Skin epidermis (tissue), 12 donors: Measurements from ENCODE around the gene AIFM2.
"Not testable (repeated sequence)": the region's sequence is repeated elsewhere in the genome, so short reads cannot be mapped to it uniquely, and the experiment has no call there.

Experiments used
- H3K27ac ChIP-seq, 21 experiments: fragments of 200-600 bp; sonication (generic) in 11 of 21; one replicate each; pipeline ENCODE4 v1.5.0; 2020; ENCODE audit warnings: mild to moderate bottlenecking in 3 of 21, inconsistent platforms in 2 of 21, moderate library complexity in 2 of 21
- H3K4me3 ChIP-seq, 7 experiments: fragments of 200-600 bp; sonication (generic) in 2 of 7; one replicate each; pipeline ENCODE4 v1.5.0; 2020; ENCODE audit warnings: inconsistent platforms in 2 of 7, mild to moderate bottlenecking in 2 of 7, moderate library complexity in 1 of 7

AIFM2 gene

DNA sequence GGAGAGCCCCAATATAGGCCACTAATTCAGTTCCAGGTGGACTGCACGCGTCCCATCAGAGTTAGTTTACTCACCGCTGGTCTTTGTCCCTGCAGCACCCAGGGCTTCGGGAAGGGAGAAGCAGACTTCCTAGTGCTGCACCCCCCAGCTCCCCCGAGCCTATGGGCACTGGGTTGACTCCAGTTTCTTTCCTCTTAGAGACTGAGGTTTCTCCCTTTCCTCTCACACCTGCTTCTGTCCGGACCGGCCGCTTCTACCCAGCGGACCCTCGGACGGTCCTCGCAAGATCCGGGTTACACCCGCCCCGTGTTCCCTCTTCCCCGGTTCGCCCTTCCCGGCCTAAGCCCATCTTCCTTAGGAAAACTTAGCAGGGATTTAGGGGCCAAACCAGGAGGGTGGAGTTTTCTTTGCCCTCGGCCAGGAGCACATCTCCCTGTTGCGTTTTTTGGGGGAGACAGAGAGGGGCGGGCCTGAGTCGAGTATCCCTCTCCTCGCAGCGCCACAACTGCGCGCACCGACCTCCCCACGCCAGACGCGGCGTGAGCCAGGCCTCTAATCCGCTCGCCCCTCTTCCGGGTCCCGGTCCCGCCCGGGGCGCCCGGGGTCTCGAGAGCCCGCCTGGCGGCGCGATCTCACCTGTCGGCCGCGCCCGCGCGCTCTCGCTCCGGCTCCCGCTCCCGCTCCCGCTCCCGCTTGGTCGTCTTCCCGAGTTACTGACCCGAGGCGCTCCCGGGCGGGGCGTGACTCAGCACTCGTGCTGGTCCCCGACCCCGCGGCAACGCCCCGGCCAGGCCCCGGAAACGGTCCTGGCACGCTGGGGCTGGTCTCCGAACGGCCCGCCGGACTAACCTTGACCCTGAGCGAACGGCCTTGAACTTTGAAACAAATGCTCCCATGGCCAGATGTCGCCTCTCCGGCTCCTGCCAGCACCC, at the start of gene AIFM2:
TSS of gene AIFM2 (minus strand) at position 728 of the 932 bp plus-strand sequence. CDS start 8,741 bp downstream, outside the sequence.
- H3K27ac ChIP-seq: peak within 1 kb of the TSS in 20 of 21 experiments; percentile 22 to 91 (median 76)
- peak within 1 kb of the TSS; percentile 34 to 69 (median 57) for H3K4me3 ChIP-seq

DNA sequence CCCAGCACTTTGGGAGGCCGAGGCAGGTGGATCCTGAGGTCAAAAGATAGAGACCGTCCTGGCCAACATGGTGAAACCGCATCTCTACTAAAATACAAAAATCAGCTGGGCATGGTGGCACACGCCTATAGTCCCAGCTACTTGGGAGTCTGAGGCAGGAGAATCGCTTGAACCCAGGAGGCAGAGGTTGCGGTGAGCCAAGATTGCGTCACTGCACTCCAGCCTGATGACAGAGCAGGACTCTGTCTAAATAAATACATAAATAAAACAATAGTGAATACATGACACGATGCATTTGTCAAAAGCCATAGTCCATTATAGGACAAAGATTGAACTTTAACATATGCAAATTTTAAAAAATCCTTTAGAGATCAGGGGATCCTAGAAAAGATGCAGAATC, 46.6 kb upstream of the AIFM2 start:
- not testable (repeated sequence) for H3K27ac ChIP-seq, H3K4me3 ChIP-seq

DNA sequence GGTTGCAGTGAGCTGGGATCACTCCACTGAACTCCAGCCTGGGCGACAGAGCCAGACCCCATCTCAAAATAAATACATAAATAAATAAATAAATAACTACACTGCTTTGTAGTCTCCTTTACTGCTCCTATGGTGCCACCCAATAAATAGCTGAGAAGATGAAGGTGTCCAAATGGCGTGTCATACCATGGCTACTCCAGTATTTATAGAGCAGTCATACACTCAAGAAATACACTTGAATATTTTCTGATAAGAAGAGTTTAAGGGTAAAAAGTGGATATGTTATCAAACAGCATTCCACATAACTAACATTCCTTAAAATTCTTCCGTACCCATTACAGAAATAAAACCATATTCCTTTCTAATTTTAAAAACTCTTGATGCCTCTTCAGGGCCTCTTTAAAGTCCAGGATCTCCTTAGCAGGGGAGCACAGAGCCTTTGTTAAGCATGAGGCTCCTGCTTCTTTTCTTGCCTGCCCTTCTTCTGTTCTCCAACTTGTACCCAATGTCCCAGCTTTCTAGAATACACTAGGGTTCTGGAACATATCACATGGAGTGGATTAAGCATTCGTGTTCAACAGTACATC, 45.6 kb upstream of the AIFM2 start:
- Histone ChIP-seq H3K27ac (no peak overlapping the region), H3K4me3 (no peak overlapping the region)

DNA sequence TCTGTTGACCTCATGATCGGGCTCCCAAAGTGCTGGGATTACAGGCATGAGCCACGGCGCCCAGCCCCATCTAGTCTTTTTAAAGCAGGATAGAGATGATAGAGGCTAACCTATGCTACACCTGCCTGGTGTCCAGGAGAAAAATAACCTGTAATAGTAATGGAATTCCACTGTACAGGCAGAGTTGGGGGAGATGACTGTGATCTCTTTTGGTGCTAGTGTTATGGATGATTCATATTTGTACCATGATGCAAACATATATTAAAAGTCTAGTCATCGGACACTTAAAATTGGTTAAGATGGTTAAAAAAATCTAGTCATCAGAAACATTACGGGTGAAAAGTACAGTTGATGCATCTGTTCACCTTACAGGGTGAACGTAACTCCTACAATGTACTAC, 43.8 kb upstream of the AIFM2 start:
- no peak overlapping the region for H3K27ac ChIP-seq
- H3K4me3 ChIP-seq: no peak overlapping the region

DNA sequence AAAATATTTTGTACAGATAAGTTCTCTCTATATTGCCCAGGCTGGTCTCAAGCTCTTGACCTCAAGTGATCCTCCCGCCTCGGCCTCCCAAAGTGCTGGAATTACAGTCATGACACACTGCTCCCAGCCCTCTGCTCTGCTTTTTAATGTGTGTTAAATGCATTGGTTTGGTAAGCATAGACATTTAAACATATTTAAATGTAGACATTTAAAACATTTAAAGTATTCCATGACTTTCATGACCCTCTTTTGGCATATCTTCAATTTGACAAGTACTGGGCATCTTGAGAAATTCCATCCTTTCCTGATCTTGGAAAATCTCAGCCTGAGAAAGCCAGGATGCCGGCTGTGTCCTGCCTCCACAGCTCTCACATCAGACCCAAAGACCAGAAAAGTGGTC, 42.9 kb upstream of the AIFM2 start:
- no peak overlapping the region for H3K4me3 ChIP-seq
- H3K27ac ChIP-seq: no peak overlapping the region

DNA sequence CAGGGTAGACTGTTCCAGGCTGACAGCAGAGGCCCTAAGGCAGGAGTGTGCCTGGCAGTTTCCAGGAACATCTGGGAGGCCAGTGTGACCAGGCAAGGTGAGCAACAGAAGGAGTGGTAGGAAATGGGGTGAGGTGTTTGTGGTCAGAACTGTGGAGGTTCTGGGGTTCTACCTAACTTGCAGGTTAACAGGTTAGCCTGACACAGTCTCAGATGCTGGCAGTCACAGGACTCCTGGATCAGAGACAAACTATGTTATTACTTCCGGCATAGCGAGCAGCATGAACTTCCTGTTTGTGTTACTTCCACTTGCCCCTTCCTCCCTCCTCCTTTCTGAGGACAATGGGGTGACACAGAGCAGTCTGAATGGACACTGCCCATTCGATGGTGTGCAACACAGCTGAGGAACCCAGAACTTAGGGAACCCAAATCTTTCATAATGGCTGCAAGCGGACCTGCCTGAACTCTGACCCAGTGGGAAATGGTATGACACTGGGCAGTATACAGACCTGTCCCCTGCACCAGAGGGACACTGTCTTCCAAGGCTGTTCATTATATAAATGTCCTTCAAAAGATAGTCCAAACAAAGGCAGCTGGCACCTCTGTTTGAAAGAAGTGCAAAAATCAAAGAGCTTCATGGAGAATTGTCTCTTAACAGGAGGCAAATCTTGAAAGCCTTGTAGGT, 41.6 kb upstream of the AIFM2 start:
- H3K27ac ChIP-seq: peak overlapping the region in 11 of 21 experiments; percentile 16 to 71 (median 39)
- no peak overlapping the region for H3K4me3 ChIP-seq

DNA sequence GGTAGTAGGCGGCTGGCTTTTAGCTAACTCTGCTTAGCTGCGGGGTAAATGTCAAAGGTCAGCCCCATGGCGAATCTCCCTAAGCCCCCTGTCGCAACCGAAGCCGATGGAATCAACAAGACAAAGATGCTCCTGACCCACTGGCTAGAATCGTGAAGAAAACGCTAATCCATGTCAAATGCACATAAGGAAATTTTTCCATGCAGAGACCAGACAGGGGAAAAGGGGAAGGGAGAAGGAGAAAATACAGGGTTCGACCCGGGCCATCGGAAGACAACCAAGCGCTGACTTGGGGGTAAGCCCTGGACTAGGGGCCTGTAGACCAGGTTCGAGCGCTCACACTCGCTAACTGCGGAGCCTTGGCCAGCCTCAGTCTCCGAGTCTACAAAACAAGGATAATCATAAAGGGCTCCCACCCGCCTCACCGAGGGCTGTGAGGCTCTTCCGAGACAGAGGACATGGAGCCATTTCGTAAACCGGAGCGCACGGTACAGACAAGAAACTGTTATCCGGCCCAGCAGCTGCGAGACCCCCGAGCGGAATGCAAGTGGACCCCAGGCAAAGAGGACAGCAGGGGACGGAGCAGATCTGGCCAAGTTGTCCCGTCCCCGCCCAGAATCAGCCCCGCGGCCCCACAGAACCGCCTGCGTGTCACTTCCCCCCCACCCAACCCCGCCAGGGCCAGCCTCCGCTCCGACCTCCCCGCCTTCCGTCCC, 37.2 kb upstream of the AIFM2 start:
- Histone ChIP-seq H3K4me3 (peak overlapping the region; percentile 61 to 97 (median 85)), H3K27ac (peak overlapping the region; percentile 68 to 98 (median 93))

DNA sequence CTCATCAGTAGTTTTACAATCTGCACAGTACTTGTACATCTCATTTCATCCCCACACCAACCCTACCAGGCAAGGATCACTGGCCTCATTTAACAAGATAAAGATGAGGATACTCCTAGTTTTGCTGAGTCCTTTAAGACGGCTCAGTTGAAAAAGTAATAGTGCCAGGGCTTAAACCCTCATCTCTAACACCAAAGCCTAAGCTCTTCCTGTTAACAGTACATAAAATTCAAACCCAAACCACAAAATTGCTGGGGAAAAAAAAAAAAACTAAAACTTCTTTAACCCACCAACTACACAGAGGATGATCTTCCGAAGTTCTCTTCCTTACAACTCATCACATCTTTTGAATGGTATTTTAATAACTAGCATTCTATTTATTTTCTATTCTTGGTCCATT, 36.4 kb upstream of the AIFM2 start:
- peak overlapping the region in 12 of 21 experiments; percentile 12 to 98 (median 92) for H3K27ac ChIP-seq
- H3K4me3 ChIP-seq: peak overlapping the region; percentile 61 to 97 (median 85)

DNA sequence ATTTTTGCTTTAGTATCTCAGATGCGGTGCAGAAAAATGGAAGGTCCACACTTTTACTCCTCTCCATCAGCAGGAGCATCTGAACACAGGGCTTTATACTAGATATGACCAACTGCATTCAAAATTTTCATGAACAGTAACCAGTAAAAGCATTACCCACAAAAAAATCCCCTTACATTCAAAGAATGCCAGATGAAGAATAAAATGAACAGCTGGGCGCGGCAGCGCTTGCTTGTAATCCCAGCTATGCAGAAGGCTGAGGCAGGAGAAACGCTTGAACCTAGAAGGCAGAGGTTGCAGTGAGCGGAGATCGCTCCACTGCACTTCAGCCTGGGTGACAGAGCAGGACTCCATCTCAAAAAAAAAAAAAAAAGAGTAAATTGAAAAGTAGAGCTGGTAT, 34.6 kb upstream of the AIFM2 start:
- Histone ChIP-seq H3K27ac (no peak overlapping the region), H3K4me3 (no peak overlapping the region)

DNA sequence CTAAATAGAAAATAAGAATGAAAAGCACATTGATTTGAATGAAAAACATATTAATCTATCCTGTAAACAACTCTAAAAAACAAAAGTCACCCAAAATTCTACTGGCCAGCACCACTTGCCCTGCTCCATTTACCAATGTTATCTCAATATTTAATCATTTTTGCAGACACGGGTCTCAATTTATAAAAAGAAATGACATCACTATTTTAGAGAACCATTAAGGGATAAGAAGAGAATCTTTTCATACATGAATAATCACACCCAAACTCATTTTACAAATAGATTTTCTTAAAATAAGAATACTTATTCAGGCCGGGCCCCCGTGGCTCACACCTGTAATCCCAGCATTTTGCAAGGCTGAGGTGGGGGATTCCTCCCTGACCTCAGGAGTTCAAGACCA, 33.8 kb upstream of the AIFM2 start:
- H3K27ac ChIP-seq: peak overlapping the region in 1 of 21 experiments; percentile 3

DNA sequence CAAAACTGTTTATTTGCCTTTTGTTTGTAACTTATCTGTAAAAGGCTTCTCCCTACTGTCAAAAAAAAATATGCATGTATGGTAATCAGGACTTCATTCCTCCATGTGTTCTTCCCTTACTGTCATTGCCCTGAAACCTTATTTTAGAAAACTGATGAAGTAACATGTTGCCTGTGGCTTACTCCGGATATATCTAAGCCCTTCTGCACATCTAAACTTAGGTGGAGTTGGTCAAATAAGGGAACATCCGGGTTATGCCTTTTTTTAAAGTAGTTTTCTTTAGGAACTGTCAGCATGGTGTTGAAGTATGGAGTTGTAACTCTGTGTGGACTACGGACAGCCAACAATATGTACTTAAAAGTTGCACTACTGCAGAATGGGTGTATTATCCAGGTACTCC, 31.5 kb upstream of the AIFM2 start:
- H3K27ac ChIP-seq: no peak overlapping the region
- no peak overlapping the region for H3K4me3 ChIP-seq

More for the DNA sequence above, 33.8 kb upstream of the AIFM2 start:
- no peak overlapping the region for H3K4me3 ChIP-seq

DNA sequence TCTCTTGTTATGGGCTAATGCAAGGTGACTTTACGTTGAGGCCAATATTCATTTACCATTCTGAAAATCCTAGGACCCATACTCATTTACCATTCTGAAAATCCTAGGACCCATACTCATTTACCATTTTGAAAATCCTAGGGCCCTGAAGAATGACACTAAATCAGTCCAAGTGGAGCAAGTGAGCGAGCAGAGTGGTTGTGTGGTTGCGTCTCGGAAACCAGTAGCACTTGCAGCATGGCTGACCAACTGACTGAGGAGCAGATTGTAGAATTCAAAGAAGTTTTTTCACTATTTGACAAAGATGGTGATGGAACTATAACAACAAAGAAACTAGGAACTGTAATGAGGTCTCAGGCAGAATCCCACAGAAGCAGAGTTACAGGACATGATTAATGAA, 30.8 kb upstream of the AIFM2 start:
- Histone ChIP-seq H3K4me3 (no peak overlapping the region), H3K27ac (no peak overlapping the region)

DNA sequence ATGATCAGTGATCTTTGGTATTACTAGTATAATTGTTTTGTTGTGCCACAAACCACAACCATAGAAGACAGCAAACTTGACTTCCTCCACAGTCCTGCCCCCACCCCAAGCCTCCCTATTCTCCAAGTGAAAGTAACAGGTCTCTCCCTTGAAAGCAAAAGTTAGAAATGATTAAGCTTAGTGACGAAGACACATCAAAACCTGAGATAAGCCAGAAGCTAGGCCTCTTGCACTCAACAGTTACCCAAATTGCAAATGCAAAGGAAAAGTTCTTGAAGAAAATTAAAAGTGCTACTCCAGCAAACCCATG, 30.2 kb upstream of the AIFM2 start:
- H3K4me3 ChIP-seq: no peak overlapping the region
- H3K27ac ChIP-seq: no peak overlapping the region

DNA sequence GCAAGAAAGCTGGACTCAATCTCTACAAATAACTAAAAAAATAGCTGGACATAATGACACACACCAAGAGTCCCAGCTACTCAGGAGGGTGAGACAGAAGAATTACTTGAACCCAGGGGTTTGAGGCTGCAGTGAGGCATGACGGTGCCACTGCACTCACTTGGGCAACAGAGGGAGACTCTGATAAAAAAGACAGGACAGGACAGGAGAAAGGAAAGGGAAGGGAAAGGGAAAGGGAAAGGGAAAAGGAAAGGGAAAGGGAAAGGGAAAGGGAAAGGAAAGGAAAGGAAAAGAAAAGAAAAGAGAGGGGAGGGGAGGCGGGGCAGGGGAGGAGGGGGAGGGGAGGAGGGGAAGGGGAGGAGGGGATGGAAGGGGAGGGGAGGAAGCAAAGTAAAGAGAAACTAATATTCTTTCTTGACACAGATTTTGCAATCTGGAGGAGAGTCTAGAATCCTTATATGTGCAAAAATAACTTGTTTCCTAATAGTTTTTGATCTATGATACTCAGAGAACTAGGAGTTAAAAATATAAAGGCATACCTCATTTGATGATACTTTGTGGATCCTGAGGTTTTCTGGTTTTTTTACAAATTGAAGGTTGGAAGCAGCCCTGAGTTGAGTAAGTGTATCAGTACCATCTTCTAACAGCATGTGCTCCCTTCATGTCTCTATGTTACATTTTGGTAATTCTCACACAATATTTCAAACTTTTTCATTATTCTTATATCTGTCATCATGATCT, 29.7 kb upstream of the AIFM2 start:
- H3K27ac ChIP-seq: no peak overlapping the region

DNA sequence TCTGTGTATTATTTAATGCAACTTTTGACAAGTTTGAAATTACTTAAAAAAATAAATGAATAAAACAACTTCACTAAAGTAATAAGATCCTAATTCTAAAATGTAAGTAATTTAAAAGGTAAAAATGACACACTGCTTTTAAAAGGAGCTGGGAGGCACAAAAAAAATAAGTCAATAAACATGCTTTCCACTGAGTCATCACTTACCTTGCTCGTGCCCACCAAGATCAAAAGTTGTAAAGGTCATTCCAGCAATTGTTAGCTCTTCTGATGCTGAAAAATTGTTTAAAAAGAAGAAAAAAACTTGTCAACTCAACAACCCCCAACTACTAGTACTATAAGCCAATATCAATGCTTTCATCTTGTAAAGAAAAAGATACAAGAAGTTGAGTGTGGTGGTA, 28.2 kb upstream of the AIFM2 start:
- Histone ChIP-seq H3K4me3 (no peak overlapping the region), H3K27ac (no peak overlapping the region)

More for the DNA sequence above, 29.7 kb upstream of the AIFM2 start:
- no peak overlapping the region for H3K4me3 ChIP-seq

DNA sequence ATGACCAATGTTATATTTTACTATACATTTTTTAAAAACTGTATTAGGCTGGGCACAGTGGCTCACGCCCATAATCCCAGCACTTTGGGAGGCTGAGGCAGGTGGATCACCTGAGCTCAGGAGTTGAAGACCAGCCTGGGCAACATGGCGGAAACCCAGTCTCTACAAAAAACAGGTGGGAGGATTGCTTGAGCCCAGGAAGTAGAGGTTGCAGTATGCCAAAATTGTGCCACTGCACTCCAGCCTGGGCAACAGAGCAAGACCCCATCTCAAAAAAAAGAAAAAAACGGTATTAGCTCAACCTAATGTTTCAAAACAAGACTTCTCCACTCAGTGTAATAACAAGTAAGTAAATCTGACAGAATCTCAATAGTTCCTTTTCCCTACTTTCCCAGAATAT, 26.7 kb upstream of the AIFM2 start:
- not testable (repeated sequence) for H3K27ac ChIP-seq, H3K4me3 ChIP-seq

DNA sequence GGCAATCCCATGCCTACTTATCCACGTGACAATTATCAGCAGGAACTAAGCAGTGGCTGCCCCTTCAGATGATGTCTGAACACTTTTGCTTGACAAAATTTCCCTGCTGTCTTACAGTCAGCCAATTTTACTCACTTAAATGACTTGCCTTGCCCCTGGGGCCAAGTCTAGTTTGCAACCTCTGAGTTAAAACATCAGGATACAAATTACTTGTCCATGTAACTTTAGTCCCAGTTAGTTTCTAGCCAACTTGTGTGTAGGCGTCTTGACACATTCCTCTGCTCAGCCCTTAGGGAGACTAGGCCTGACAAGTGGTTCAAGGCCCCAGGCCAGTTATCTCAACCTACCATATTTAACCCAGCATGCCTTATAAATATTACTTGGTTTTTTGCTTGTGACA, 25.5 kb upstream of the AIFM2 start:
- Histone ChIP-seq H3K27ac (no peak overlapping the region), H3K4me3 (no peak overlapping the region)

DNA sequence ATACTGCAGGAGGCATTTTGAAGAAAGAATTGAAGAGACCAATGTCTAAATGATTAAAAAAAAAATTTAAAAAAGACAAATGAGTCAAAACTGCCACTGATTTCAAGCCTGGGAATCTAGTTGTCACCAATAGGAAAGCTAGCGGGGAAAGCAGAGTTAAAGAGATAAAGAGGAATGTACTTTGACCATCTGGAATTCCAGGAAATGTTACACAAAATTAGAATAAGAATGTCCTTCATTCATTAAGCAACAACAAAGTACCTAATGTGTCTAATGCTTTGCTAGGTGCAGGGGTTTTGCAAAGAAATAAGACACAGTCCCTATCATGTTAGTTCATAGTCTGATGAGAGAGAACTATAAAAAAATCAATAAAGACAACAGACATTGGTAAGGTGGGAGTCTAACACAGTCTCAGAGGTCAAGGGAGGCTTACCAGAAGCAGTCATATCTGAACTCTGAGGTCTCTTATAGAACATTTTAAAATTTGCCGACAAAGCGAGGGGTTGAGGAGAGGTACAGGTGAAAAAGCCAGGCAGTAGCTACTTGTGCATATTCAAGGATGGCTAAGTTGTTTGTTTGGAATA, 22.7 kb upstream of the AIFM2 start:
- no peak overlapping the region for H3K4me3 ChIP-seq
- no peak overlapping the region for H3K27ac ChIP-seq

DNA sequence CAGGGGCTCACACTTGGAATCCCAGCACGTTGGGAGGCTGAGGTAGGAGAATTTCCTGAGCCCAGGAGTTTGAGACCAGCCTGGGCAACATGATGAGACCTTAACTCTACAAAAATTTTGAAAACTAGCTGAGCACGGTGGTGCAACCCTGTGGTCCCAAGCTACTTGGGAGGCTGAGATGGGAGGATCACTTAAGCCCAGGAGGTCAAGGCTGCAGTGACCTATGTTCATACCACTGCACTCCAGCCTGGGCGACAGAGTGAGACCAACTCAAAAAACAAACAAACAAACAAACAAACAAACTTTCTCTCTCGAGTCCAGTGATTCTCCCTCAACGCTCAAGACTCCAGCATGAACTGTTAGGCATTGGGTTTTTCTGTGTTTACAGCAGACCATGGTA, 15.9 kb upstream of the AIFM2 start:
- H3K27ac ChIP-seq: no peak overlapping the region
- H3K4me3 ChIP-seq: no peak overlapping the region
